Fibroblast of mammary gland (primary cell): ENCODE data around the gene KCNK10.

Source experiments
- DNase-seq: peaks from one replicate; pipeline ENCODE4 v3.0.0-alpha.2; 2010; ENCODE audit warnings: low read depth
- H3K4me3 ChIP-seq: 2 replicates; pipeline ENCODE4 v1.5.1; 2011; ENCODE audit warnings: low read depth, mild to moderate bottlenecking, low read length, moderate library complexity; ENCODE audit not compliant: control insufficient read depth
- CTCF ChIP-seq: conservative IDR thresholded peaks from 2 replicates; pipeline ENCODE4 v1.5.1; 2011; ENCODE audit warnings: low read depth, low read length, inconsistent platforms; ENCODE audit not compliant: control insufficient read depth, insufficient read depth

Gene KCNK10

GRCh38 chr14:88333036-88333435, 10.0 kb upstream of the KCNK10 start:
- H3K4me3 ChIP-seq, result no peak overlapping the region
- TF ChIP-seq CTCF, result no peak
- DNase-seq, result no peak

GRCh38 chr14:88327497-88327896, 4.4 kb upstream of the KCNK10 start:
- no peak for DNase-seq
- no peak overlapping the region for H3K4me3 ChIP-seq
- no peak for TF ChIP-seq CTCF

GRCh38 chr14:88326352-88327103, 3.5 kb upstream of the KCNK10 start:
- DNase-seq, result no peak
- H3K4me3 ChIP-seq, result no peak overlapping the region
- no peak for TF ChIP-seq CTCF

GRCh38 chr14:88325883-88326282, 2.8 kb upstream of the KCNK10 start:
- no peak overlapping the region for H3K4me3 ChIP-seq
- TF ChIP-seq CTCF, result no peak
- no peak for DNase-seq

GRCh38 chr14:88324930-88325329, 1.9 kb upstream of the KCNK10 start:
- no peak for DNase-seq
- H3K4me3 ChIP-seq, result no peak overlapping the region

GRCh38 chr14:88324491-88324890, 1.4 kb upstream of the KCNK10 start:
- TF ChIP-seq CTCF, result no peak
- H3K4me3 ChIP-seq, result no peak overlapping the region
- DNase-seq, result no peak

More at GRCh38 chr14:88324930-88325329, 1.9 kb upstream of the KCNK10 start:
- TF ChIP-seq CTCF, result no peak
